ENCODE data around the gene RAB2B.

RAB2B gene

GRCh38 chr14:21419528-21419927 is 57.2 kb downstream of the RAB2B start:
- TF ChIP-seq ZBTB7A (IDR thresholded peaks at IDR 0.05; ENCODE audit: low read depth) (no peak), RAD21 (IDR thresholded peaks at IDR 0.05; ENCODE audit: low read depth) (no peak)

- TF ChIP-seq MAX (IDR thresholded peaks at IDR 0.05) (no peak), TEAD4 (IDR thresholded peaks at IDR 0.05) (no peak), RAD21 (IDR thresholded peaks at IDR 0.05; ENCODE audit: low read depth) (no peak)
Observed at GRCh38 chr14:21415329-21415728, 61.4 kb downstream of the RAB2B start.

DNA sequence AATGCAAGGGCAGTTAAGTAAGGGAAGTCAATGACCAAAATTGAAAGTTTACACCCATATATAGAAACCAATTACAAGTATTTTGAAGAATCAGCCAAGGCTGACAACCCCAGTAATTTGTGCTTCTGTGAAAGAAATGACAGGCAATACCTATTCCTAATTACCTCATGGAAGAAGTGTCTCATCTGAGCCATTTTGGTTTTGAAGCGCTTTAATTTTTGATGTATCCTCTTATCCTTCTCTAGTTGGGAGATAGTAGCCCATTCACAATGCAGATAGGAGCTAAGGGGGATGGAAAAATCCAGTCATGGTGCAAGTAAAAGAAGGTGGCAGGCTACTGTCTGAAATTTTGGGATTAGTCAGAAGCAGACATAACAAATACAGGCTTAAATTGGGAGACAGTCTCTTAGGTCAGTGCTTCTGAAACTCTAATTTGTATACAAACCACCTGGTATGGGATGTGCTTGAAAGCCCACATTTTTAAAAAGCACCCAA is 62.6 kb downstream of the RAB2B start:
- TF ChIP-seq FOXM1 (IDR thresholded peaks at IDR 0.05; ENCODE audit: borderline replicate concordance, low read depth) (no peak), YY1 (IDR thresholded peaks at IDR 0.05; ENCODE audit: low read depth) (no peak), MAX (IDR thresholded peaks at IDR 0.05) (no peak), RAD21 (IDR thresholded peaks at IDR 0.05; ENCODE audit: low read depth) (no peak), NFIC (IDR thresholded peaks at IDR 0.05) (no peak), REST (IDR thresholded peaks at IDR 0.05; ENCODE audit: low read depth) (no peak), EP300 (IDR thresholded peaks at IDR 0.05; ENCODE audit: borderline replicate concordance) (no peak), TAF1 (IDR thresholded peaks at IDR 0.05; ENCODE audit: low read depth) (no peak), ZBTB7A (IDR thresholded peaks at IDR 0.05; ENCODE audit: low read depth) (no peak), EGR1 (IDR thresholded peaks at IDR 0.05) (no peak), CEBPB (IDR thresholded peaks at IDR 0.05) (no peak), CREB1 (IDR thresholded peaks at IDR 0.05; ENCODE audit: low read depth) (no peak), TCF12 (IDR thresholded peaks at IDR 0.05; ENCODE audit: low read depth) (no peak), TEAD4 (IDR thresholded peaks at IDR 0.05) (no peak)
- TF ChIP-seq, protein P1, sequence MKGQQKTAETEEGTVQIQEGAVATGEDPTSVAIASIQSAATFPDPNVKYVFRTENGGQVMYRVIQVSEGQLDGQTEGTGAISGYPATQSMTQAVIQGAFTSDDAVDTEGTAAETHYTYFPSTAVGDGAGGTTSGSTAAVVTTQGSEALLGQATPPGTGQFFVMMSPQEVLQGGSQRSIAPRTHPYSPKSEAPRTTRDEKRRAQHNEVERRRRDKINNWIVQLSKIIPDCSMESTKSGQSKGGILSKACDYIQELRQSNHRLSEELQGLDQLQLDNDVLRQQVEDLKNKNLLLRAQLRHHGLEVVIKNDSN (IDR thresholded peaks at IDR 0.05): no peak

Data from Ishikawa (cell line).